Measurements from ENCODE around the gene FAM209B.

Gene FAM209B

GRCh38 chr20:56503916-56504315, 29.1 kb upstream of the FAM209B start:
- TF ChIP-seq CEBPB (IDR thresholded peaks at IDR 0.05) (no peak), REST (IDR thresholded peaks at IDR 0.05; ENCODE audit: low read depth) (no peak), TCF12 (IDR thresholded peaks at IDR 0.05; ENCODE audit: low read depth) (no peak), ZBTB7A (IDR thresholded peaks at IDR 0.05; ENCODE audit: low read depth) (no peak), FOXM1 (IDR thresholded peaks at IDR 0.05; ENCODE audit: borderline replicate concordance, low read depth) (no peak), MAX (IDR thresholded peaks at IDR 0.05) (no peak), EGR1 (IDR thresholded peaks at IDR 0.05) (no peak), TEAD4 (IDR thresholded peaks at IDR 0.05) (no peak), NFIC (IDR thresholded peaks at IDR 0.05) (no peak), CREB1 (IDR thresholded peaks at IDR 0.05; ENCODE audit: low read depth) (no peak), TAF1 (IDR thresholded peaks at IDR 0.05; ENCODE audit: low read depth) (no peak), USF1 (IDR thresholded peaks at IDR 0.05) (no peak), EP300 (IDR thresholded peaks at IDR 0.05; ENCODE audit: borderline replicate concordance) (no peak), YY1 (IDR thresholded peaks at IDR 0.05; ENCODE audit: low read depth) (no peak)

- TF ChIP-seq RAD21 (IDR thresholded peaks at IDR 0.05; ENCODE audit: low read depth) (peak; percentile 7; the same call in 1 of the 2 replicates), CREB1 (IDR thresholded peaks at IDR 0.05; ENCODE audit: low read depth) (no peak)
Observed at GRCh38 chr20:56504373-56505005, 28.6 kb upstream of the FAM209B start.

- TF ChIP-seq NFIC (IDR thresholded peaks at IDR 0.05) (no peak), RAD21 (IDR thresholded peaks at IDR 0.05; ENCODE audit: low read depth) (no peak), TAF1 (IDR thresholded peaks at IDR 0.05; ENCODE audit: low read depth) (no peak), CREB1 (IDR thresholded peaks at IDR 0.05; ENCODE audit: low read depth) (no peak), MAX (IDR thresholded peaks at IDR 0.05) (no peak), YY1 (IDR thresholded peaks at IDR 0.05; ENCODE audit: low read depth) (no peak), EP300 (IDR thresholded peaks at IDR 0.05; ENCODE audit: borderline replicate concordance) (no peak), ZBTB7A (IDR thresholded peaks at IDR 0.05; ENCODE audit: low read depth) (no peak), USF1 (IDR thresholded peaks at IDR 0.05) (no peak), REST (IDR thresholded peaks at IDR 0.05; ENCODE audit: low read depth) (no peak), TEAD4 (IDR thresholded peaks at IDR 0.05) (no peak), CEBPB (IDR thresholded peaks at IDR 0.05) (no peak), TCF12 (IDR thresholded peaks at IDR 0.05; ENCODE audit: low read depth) (no peak), FOXM1 (IDR thresholded peaks at IDR 0.05; ENCODE audit: borderline replicate concordance, low read depth) (no peak), EGR1 (IDR thresholded peaks at IDR 0.05) (no peak)
Observed at GRCh38 chr20:56506103-56506502, 26.9 kb upstream of the FAM209B start.

- TF ChIP-seq RAD21 (IDR thresholded peaks at IDR 0.05; ENCODE audit: low read depth) (no peak), TAF1 (IDR thresholded peaks at IDR 0.05; ENCODE audit: low read depth) (no peak), NFIC (IDR thresholded peaks at IDR 0.05) (no peak), YY1 (IDR thresholded peaks at IDR 0.05; ENCODE audit: low read depth) (no peak), EP300 (IDR thresholded peaks at IDR 0.05; ENCODE audit: borderline replicate concordance) (no peak), TEAD4 (IDR thresholded peaks at IDR 0.05) (no peak), ZBTB7A (IDR thresholded peaks at IDR 0.05; ENCODE audit: low read depth) (no peak), CREB1 (IDR thresholded peaks at IDR 0.05; ENCODE audit: low read depth) (no peak), USF1 (IDR thresholded peaks at IDR 0.05) (no peak), MAX (IDR thresholded peaks at IDR 0.05) (no peak), FOXM1 (IDR thresholded peaks at IDR 0.05; ENCODE audit: borderline replicate concordance, low read depth) (no peak), CEBPB (IDR thresholded peaks at IDR 0.05) (no peak), TCF12 (IDR thresholded peaks at IDR 0.05; ENCODE audit: low read depth) (no peak), EGR1 (IDR thresholded peaks at IDR 0.05) (no peak), REST (IDR thresholded peaks at IDR 0.05; ENCODE audit: low read depth) (no peak)
Observed at GRCh38 chr20:56511926-56512325, 21.1 kb upstream of the FAM209B start.

Measured in Ishikawa (cell line).